ENCODE measurements around the gene GRPEL1.

GRPEL1 gene

GRCh38 chr4:7045553-7045952 is 22.3 kb downstream of the GRPEL1 start:
- no peak for DNase-seq (ENCODE audit: low spot score)

GRCh38 chr4:7044137-7044930 is 23.5 kb downstream of the GRPEL1 start:
- DNase-seq (ENCODE audit: low spot score): no peak

GRCh38 chr4:7043284-7044136 is 24.4 kb downstream of the GRPEL1 start, which contains the start of gene TADA2B:
TADA2B (plus strand) TSS chr4:7043372; CDS start chr4:7043580, 208 bp downstream.
- DNase-seq (ENCODE audit: low spot score): peak; percentile 53

- peak; percentile 95 for DNase-seq (ENCODE audit: low spot score)
These were observed 25.2 kb downstream of the GRPEL1 start for GRCh38 chr4:7042503-7043283.

- no peak for DNase-seq (ENCODE audit: low spot score)
These were observed 25.9 kb downstream of the GRPEL1 start for GRCh38 chr4:7041801-7042502.

- DNase-seq (ENCODE audit: low spot score): no peak
These were observed 26.6 kb downstream of the GRPEL1 start for GRCh38 chr4:7041246-7041645.

GRCh38 chr4:7040765-7041164 is 27.1 kb downstream of the GRPEL1 start:
- no peak for DNase-seq (ENCODE audit: low spot score)

GRCh38 chr4:7037425-7037824 is 30.4 kb downstream of the GRPEL1 start:
- peak; percentile 11 for DNase-seq (ENCODE audit: low spot score)

- DNase-seq (ENCODE audit: low spot score): no peak
These were observed 33.4 kb downstream of the GRPEL1 start for GRCh38 chr4:7034262-7035081.

- no peak for DNase-seq (ENCODE audit: low spot score)
These were observed 35.3 kb downstream of the GRPEL1 start for GRCh38 chr4:7032596-7032995.

GRCh38 chr4:7031558-7032449 is 36.1 kb downstream of the GRPEL1 start:
- DNase-seq (ENCODE audit: low spot score): no peak

- DNase-seq (ENCODE audit: low spot score): no peak
These were observed 37.0 kb downstream of the GRPEL1 start for GRCh38 chr4:7030856-7031255.

GRCh38 chr4:7029921-7030320 is 37.9 kb downstream of the GRPEL1 start:
- DNase-seq (ENCODE audit: low spot score): no peak

- no peak for DNase-seq (ENCODE audit: low spot score)
These were observed 38.7 kb downstream of the GRPEL1 start for GRCh38 chr4:7029212-7029611.

- no peak for DNase-seq (ENCODE audit: low spot score)
These were observed 40.0 kb downstream of the GRPEL1 start for GRCh38 chr4:7027913-7028312.

GRCh38 chr4:7027284-7027683 is 40.6 kb downstream of the GRPEL1 start:
- DNase-seq (ENCODE audit: low spot score): no peak

- no peak for DNase-seq (ENCODE audit: low spot score)
These were observed 41.8 kb downstream of the GRPEL1 start for GRCh38 chr4:7026107-7026506.

GRCh38 chr4:7025040-7025602 is 42.7 kb downstream of the GRPEL1 start:
- DNase-seq (ENCODE audit: low spot score): no peak

- no peak for DNase-seq (ENCODE audit: low spot score)
These were observed 43.5 kb downstream of the GRPEL1 start for GRCh38 chr4:7024336-7024890.

All from CD4-positive, alpha-beta T cell treated with Interleukin-2 at 100 ng/mL for 4 hours (primary cell).